Esophagus squamous epithelium (tissue), 4 donors: Measurements from ENCODE around the gene SSRP1.

ENCODE experiments used
- POLR2A ChIP-seq, 4 donors: fragments of 450-650 bp; IDR thresholded peaks; one replicate each; pipeline ENCODE4 v1.6.1; 2017; ENCODE audit warnings: antibody characterized with exemption in 4 of 4, mild to moderate bottlenecking in 4 of 4, moderate library complexity in 3 of 4
- TF ChIP-seq, protein P1 (sequence below), 6 experiments: fragments of 450-650 bp in 4 of 6; fragments of 200-600 bp in 2 of 6; sonication (generic) in 2 of 6; IDR thresholded peaks; one replicate each; pipeline ENCODE4 v1.5.1; 2016 to 2019; ENCODE audit warnings: antibody characterized with exemption in 6 of 6, mild to moderate bottlenecking in 4 of 6, moderate library complexity in 4 of 6

DNA sequence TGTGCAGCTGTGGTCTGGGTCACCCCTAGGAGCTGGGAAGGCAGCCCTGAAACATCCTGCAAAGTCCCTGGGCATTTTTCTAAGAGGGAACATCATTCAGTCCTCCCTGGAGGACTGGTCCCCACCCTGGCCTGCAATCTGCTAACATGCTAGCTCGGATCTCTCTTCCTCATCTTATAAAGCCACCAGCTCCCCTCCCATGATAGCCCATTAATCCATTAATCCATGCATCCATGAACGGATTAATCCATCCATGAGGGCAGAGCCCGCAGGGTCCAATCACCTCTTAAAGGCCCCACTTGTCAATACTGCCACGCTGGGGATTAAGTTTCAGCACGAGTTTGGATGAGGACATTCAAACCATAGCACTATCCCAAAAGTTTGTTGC is 33.1 kb upstream of the SSRP1 start:
- TF ChIP-seq, protein P1, sequence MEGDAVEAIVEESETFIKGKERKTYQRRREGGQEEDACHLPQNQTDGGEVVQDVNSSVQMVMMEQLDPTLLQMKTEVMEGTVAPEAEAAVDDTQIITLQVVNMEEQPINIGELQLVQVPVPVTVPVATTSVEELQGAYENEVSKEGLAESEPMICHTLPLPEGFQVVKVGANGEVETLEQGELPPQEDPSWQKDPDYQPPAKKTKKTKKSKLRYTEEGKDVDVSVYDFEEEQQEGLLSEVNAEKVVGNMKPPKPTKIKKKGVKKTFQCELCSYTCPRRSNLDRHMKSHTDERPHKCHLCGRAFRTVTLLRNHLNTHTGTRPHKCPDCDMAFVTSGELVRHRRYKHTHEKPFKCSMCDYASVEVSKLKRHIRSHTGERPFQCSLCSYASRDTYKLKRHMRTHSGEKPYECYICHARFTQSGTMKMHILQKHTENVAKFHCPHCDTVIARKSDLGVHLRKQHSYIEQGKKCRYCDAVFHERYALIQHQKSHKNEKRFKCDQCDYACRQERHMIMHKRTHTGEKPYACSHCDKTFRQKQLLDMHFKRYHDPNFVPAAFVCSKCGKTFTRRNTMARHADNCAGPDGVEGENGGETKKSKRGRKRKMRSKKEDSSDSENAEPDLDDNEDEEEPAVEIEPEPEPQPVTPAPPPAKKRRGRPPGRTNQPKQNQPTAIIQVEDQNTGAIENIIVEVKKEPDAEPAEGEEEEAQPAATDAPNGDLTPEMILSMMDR (IDR thresholded peaks at IDR 0.05), result no peak
- TF ChIP-seq POLR2A (IDR thresholded peaks at IDR 0.05), result no peak
